Measurements from ENCODE around the gene HDAC10. TPM values are rescaled to one million over a fixed set of nuclear protein-coding genes. Genes with fewer than 3 reads are reported as not detected.

HDAC10 gene
- total RNA-seq, 1 experiment from 2014 or later = 21.4 TPM

DNA sequence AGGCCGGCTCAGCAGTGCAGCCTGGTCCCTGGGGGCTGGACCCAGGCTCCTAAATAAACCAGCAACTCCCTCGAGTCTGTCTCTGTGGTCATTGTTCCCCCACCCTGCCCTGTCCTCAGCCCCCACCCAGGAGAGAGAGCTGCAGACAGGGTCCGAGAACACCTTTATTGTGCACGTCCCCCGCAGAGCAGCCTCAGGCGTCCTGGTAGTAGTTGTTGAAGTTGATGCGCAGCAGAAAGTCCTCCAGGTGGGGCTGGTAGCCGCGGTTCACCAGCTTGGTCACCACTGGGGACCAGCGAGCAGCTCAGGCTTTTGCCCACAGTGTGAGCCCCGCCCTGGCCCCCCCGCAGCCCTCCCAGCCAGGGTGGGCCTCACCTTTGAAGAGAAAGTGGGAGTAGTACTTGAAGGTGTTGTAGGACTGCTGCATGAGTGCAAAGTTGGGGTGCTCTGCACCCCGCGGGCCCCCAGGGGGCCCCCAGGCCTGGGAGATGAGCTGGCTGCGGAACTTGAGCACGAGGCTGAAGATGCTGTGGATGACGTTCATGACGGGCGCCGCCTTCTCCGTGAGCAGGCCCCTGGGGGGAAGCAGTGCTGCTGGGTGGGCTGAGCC lies 33.4 kb downstream of the HDAC10 start:
- no peak overlapping the region for H3K4me3 ChIP-seq
- no peaks in the 10 kb centered on the region for H3K27me3 ChIP-seq
- DNase-seq = no peak
- H3K36me3 ChIP-seq = peaks cover 90% of the 10 kb centered on the region
- no peaks in the 10 kb centered on the region for H3K9me3 ChIP-seq (replicated peaks)
- no peak overlapping the region for H3K27ac ChIP-seq
- H3K4me1 ChIP-seq = no peaks in the 10 kb centered on the region

DNA sequence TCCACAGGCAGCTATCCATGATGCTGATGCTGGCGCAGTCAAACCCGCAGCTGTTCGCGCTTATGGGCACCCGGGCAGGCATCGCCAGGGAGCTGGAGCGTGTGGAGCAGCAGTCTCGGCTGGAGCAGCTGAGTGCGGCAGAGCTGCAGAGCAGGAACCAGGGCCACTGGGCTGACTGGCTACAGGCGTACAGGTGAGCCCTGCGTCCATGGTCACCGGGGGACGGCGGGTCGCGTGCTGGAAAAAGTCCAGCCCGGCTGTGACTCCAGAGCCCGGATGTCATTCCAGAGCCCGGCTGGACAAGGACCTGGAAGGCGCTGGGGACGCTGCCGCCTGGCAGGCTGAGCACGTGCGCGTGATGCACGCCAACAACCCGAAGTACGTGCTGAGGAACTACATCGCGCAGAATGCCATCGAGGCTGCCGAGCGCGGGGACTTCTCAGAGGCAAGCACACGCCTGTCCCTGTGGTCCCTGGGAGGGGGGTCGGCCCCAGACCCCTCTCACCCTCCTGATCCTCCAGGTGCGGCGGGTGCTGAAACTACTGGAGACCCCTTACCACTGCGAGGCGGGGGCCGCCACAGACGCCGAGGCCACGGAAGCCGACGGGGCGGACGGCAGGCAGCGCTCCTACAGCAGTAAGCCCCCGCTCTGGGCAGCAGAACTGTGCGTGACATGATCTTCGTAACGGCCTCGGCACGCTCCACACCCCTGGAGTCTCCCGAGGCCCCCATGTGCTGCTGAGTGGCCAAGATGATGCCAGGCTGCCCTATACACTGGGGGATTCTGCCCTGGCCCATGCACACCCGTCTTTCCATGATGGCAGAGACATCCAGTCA lies 34.2 kb downstream of the HDAC10 start:
- DNase-seq = no peak
- Histone ChIP-seq H3K36me3 (peaks cover 90% of the 10 kb centered on the region), H3K27me3 (no peaks in the 10 kb centered on the region)

GRCh38 chr22:50216055-50216683 lies 34.9 kb downstream of the HDAC10 start:
- DNase-seq = no peak
- peaks cover 90% of the 10 kb centered on the region for H3K36me3 ChIP-seq
- H3K4me1 ChIP-seq = no peaks in the 10 kb centered on the region
- H3K9me3 ChIP-seq (replicated peaks) = no peaks in the 10 kb centered on the region
- no peaks in the 10 kb centered on the region for H3K27me3 ChIP-seq
- no peak overlapping the region for H3K27ac ChIP-seq
- H3K4me3 ChIP-seq = no peak overlapping the region

More for the DNA sequence above, 34.2 kb downstream of the HDAC10 start:
- Histone ChIP-seq H3K9me3 (replicated peaks) (no peaks in the 10 kb centered on the region), H3K4me1 (no peaks in the 10 kb centered on the region), H3K4me3 (no peak overlapping the region), H3K27ac (no peak overlapping the region)

DNA sequence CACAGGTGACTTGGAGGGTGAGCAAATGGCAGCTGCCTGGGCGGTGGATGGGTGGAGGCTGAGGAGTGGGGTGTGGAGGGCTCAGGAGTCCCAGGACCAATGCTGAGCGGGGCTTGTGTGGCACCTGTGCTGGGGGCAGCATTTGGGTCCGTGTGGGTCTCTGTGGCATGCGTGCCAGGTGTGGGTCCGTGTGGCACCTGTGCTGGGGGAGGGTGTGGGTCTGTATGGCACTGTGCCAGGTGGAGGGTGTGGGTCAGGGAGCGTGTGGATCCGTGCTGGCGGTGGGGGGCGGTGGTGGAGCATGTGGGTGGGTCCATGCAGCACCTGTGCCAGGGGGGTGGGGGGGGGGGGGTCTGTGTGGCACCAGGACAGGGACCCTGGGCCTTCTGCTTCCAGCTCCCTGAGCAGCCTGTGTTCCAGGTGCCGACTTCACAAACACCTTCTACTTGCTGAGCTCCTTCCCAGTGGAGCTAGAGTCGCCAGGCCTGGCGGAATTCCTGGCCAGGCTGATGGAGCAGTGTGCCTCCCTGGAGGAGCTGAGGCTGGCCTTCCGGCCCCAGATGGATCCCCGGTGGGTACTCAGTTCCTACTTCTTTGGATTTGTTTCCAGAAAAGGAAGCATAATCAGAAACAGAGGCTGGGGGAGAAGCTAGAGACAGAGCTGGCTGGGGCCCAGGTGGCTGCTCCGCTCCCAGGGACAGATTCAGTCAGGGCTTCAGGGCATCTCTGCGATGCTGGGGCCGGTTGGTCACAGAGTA lies 35.6 kb downstream of the HDAC10 start:
- DNase-seq = no peak
- Histone ChIP-seq H3K27ac (no peak overlapping the region), H3K4me3 (no peak overlapping the region), H3K27me3 (no peaks in the 10 kb centered on the region), H3K36me3 (peaks cover 89% of the 10 kb centered on the region), H3K9me3 (replicated peaks) (no peaks in the 10 kb centered on the region), H3K4me1 (no peaks in the 10 kb centered on the region)

DNA sequence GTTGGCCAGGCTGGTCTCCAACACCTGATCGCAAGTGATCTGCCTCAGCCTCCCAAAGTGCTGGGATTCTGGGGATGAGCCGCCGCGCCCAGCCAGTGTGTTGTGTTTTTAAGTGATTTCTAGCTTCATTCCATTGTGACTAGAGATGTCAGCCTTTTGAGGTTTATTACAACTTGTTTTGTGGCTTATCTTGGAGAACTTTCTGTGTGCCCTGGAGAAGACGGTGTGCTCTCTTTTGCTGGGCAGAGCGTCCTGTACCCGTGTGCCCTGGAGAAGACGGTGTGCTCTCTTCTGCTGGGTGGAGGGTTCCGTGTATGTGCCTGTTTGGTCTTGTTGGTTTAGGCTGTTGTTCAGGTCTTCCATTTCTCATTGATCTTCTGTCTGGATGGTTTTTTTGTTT lies 37.8 kb downstream of the HDAC10 start:
- H3K4me1 ChIP-seq = no peaks in the 10 kb centered on the region
- no peak for DNase-seq
- no peak overlapping the region for H3K27ac ChIP-seq
- H3K36me3 ChIP-seq = peaks cover 67% of the 10 kb centered on the region
- H3K4me3 ChIP-seq = no peak overlapping the region
- no peaks in the 10 kb centered on the region for H3K9me3 ChIP-seq (replicated peaks)
- no peaks in the 10 kb centered on the region for H3K27me3 ChIP-seq

- H3K36me3 ChIP-seq = peaks cover 52% of the 10 kb centered on the region
Measured at GRCh38 chr22:50211147-50211546, 39.9 kb downstream of the HDAC10 start.

DNA sequence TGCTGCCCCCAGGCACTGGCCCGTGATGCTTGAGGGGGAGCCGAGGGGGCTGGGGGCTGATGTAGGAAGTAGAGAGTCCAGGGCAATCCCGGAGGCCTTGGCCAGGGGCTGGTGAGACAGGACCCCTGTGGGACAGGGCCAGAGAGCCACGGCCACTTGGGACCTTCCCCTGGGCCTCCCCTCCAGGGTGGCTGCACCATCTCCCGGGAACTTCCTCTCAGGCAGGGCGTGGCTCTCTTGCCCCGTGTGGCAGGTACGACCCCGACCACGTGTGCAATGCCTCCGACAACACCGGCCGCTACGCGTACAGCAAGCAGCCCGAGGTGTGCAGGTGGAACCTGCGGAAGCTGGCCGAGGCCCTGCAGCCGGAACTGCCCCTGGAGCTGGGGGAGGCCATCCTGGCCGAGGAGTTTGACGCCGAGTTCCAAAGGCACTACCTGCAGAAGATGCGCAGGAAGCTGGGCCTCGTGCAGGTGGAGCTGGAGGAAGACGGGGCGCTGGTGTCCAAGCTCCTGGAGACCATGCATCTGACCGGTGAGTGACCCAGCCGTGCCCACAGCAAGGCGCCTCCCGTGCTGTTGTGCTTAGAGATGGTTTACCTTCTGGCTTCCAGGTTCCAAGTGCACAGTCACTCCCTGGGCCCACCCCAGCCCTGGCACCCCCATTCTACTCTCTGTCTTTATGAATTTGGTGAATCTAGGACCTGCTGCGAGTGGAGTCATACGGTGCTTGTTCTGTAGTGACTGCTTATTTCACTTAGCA lies 40.5 kb downstream of the HDAC10 start:
- Histone ChIP-seq H3K27me3 (no peaks in the 10 kb centered on the region), H3K27ac (no peak overlapping the region), H3K36me3 (peaks cover 47% of the 10 kb centered on the region), H3K4me1 (no peaks in the 10 kb centered on the region), H3K9me3 (replicated peaks) (no peaks in the 10 kb centered on the region), H3K4me3 (no peak overlapping the region)
- no peak for DNase-seq

More at GRCh38 chr22:50211147-50211546, 39.9 kb downstream of the HDAC10 start:
- H3K9me3 ChIP-seq (replicated peaks) = no peaks in the 10 kb centered on the region
- H3K4me1 ChIP-seq = no peaks in the 10 kb centered on the region
- H3K27me3 ChIP-seq = no peaks in the 10 kb centered on the region
- DNase-seq = no peak
- H3K27ac ChIP-seq = no peak overlapping the region
- H3K4me3 ChIP-seq = no peak overlapping the region

DNA sequence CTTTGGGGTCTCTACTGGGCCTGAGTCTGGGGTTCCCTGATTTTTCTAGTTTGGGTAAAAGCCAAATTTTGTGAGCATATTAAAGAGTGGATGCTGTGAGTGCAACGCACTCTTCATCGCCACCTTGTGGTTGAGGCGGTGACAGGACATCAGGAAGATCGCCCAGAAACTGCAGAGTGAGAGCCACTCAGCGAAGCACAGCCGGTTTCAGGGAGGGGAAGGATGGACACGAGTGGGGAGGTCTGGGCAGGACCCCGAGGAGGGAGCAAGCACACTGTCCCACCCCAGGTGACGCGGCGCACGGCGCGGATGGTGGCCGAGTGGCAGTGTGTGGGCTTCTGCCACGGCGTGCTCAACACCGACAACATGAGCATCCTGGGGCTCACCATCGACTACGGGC lies 41.2 kb downstream of the HDAC10 start:
- Histone ChIP-seq H3K36me3 (peaks cover 43% of the 10 kb centered on the region), H3K27ac (no peak overlapping the region), H3K27me3 (no peaks in the 10 kb centered on the region), H3K4me1 (no peaks in the 10 kb centered on the region), H3K9me3 (replicated peaks) (no peaks in the 10 kb centered on the region), H3K4me3 (no peak overlapping the region)
- peak; percentile 73 to 87 for DNase-seq

DNA sequence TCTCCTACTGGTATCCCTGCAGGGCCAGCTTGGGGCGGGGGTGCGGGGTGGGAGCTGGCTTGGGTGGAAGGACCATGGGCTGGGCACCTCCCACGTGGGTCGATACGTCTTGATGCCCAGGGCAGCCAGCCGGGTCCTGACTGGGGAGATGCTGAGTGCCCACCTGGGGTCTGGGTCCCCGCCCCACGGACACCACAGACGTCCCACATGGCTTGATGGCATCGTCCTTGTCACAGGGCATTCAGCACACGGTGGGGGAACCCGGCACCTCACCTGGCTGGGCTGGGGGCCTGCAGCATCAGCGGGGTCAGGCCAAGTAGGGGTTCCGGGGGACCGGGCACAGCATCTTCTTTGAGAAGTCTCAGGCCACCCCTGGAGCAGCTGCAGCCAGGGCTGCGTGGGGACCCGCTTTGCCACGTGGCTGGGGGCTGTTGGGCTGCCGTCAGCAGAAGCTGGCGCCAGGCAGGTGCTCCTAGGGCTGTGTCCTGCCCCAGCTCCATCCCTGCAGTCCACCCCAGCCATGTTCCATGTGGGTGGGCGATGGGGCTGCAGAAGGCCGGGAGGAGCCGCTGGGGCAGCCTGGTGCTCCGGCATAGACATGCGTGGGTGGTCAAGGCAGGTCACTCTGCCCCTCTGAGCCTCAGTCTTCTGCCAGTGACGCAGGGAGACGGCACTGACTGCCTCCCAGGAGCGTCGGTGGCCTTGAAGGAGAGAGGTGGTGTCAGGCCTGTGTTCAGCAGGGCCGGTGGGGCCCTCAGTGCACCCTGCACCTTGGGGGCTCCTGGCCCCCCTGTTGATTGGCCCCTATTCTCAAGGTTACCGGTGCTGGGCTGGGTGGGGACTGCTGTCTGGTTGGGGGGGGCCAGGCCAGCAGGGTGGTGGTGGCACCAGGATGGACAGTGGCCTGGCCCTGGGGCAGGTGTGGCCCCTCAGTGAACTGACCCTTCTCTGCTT lies 41.8 kb downstream of the HDAC10 start:
- Histone ChIP-seq H3K4me1 (no peaks in the 10 kb centered on the region), H3K36me3 (peaks cover 36% of the 10 kb centered on the region), H3K9me3 (replicated peaks) (no peaks in the 10 kb centered on the region), H3K27me3 (no peaks in the 10 kb centered on the region), H3K4me3 (no peak overlapping the region), H3K27ac (no peak overlapping the region)
- DNase-seq = no peak

GRCh38 chr22:50208430-50208938 lies 42.6 kb downstream of the HDAC10 start:
- DNase-seq = peak in 1 of 2 experiments; percentile 65
- H3K4me3 ChIP-seq = no peak overlapping the region
- H3K9me3 ChIP-seq (replicated peaks) = no peaks in the 10 kb centered on the region
- H3K4me1 ChIP-seq = no peaks in the 10 kb centered on the region
- no peak overlapping the region for H3K27ac ChIP-seq
- peaks cover 35% of the 10 kb centered on the region for H3K36me3 ChIP-seq
- H3K27me3 ChIP-seq = no peaks in the 10 kb centered on the region

- H3K36me3 ChIP-seq = peaks cover 35% of the 10 kb centered on the region
Measured at GRCh38 chr22:50207383-50208140, 43.5 kb downstream of the HDAC10 start.

GRCh38 chr22:50206599-50206998 lies 44.5 kb downstream of the HDAC10 start:
- Histone ChIP-seq H3K9me3 (replicated peaks) (no peaks in the 10 kb centered on the region), H3K27me3 (no peaks in the 10 kb centered on the region), H3K4me3 (no peak overlapping the region), H3K36me3 (peaks cover 27% of the 10 kb centered on the region), H3K27ac (no peak overlapping the region), H3K4me1 (no peaks in the 10 kb centered on the region)
- DNase-seq = peak; percentile 60 to 67

More at GRCh38 chr22:50207383-50208140, 43.5 kb downstream of the HDAC10 start:
- Histone ChIP-seq H3K9me3 (replicated peaks) (no peaks in the 10 kb centered on the region), H3K27me3 (no peaks in the 10 kb centered on the region), H3K27ac (no peak overlapping the region), H3K4me3 (no peak overlapping the region), H3K4me1 (no peaks in the 10 kb centered on the region)
- no peak for DNase-seq

Data from SJCRH30 (cell line).